CD4-positive, alpha-beta T cell treated with Interferon alpha-2 for 1 hour (primary cell): Measurements from ENCODE around the gene ENPEP.

ENCODE experiments used
- DNase-seq, 2 donors: peaks; one replicate each; pipeline ENCODE4 v3.0.0-alpha.2; 2020 to 2022

ENPEP gene

GRCh38 chr4:110610940-110611831 lies 135.2 kb downstream of the ENPEP start:
- no peak for DNase-seq

GRCh38 chr4:110611968-110612447 lies 136.1 kb downstream of the ENPEP start:
- DNase-seq = no peak

- DNase-seq = no peak
These were observed 136.8 kb downstream of the ENPEP start for GRCh38 chr4:110612631-110613269.

DNA sequence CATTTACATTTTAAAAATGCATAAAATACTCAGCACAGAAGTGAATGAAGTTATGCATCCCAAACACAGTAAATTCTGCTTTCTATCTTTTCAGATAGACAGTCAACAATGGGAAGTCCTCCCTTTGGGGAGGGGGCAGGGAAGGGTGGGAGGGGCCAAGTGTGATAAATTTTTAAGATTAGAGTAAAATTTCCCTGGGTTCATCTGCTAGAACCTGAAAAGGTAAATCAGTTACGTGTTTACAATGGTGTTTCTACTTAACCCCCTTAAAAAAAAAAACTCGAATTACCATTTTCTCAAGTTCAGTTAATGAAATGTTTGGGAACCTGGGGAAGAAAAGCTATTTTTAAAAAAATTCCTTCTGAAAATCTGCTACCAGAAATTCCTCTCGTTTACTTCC lies 137.8 kb downstream of the ENPEP start:
- DNase-seq = no peak

- no peak for DNase-seq
These were observed 138.4 kb downstream of the ENPEP start for GRCh38 chr4:110614173-110614963.
